Measurements from ENCODE around the gene SOX18. TPM values are rescaled to one million over a fixed set of nuclear protein-coding genes. Genes with fewer than 3 reads are reported as not detected.

SOX18 gene
- total and polyA plus RNA-seq, 2 of the 13 experiments (the other 11 are each of a cell fraction or from before 2014, with no cell fraction given), result 1.6 to 1.9 TPM

GRCh38 chr20:64025826-64026412 is 23.5 kb downstream of the SOX18 start (continued):
- no peak for TF ChIP-seq PRPF4 (IDR thresholded peaks at IDR 0.05; ENCODE audit: low read depth, low read length, poor library complexity, severe bottlenecking)
- TF ChIP-seq TCF12 (IDR thresholded peaks at IDR 0.05), result no peak
- 0 out of 2 replicates have a peak, but pooled peaks have one; percentile 10 for TF ChIP-seq TCF12 (CRISPR knock-in tag; IDR thresholded peaks at IDR 0.05)
- TF ChIP-seq ZC3H13 (CRISPR knock-in tag; IDR thresholded peaks at IDR 0.05), result 0 out of 2 replicates have a peak, but pooled peaks have one; percentile 57
- TF ChIP-seq ZNF543 (CRISPR knock-in tag; IDR thresholded peaks at IDR 0.05), result no peak
- TF ChIP-seq UBTF (CRISPR knock-in tag; IDR thresholded peaks at IDR 0.05), result peak; percentile 11; the same call in 1 of the 2 replicates
- TF ChIP-seq SALL2 (CRISPR knock-in tag; IDR thresholded peaks at IDR 0.05), result no peak
- TF ChIP-seq ZNF30 (CRISPR knock-in tag; IDR thresholded peaks at IDR 0.05), result no peak
- TF ChIP-seq ZNF446 (CRISPR knock-in tag; IDR thresholded peaks at IDR 0.05), result 0 out of 2 replicates have a peak, but pooled peaks have one; percentile 39
- TF ChIP-seq RBFOX2 (IDR thresholded peaks at IDR 0.05; ENCODE audit: low read depth, low read length), result peak; percentile 49; the same call in 1 of the 2 replicates

All from HepG2 (cell line).